Stimulated activated CD4-positive, alpha-beta T cell treated with anti-CD3 and anti-CD28 coated beads, Interleukin-1b, Interleukin-23, amount 100 ng/mL, for 1 hour (primary cell): Measurements from ENCODE around the gene ESR1.

ENCODE experiments used
- DNase-seq, 2 donors: peaks; one replicate each; pipeline ENCODE4 v3.0.0-alpha.2; 2020; ENCODE audit warnings: low read depth in 2 of 2

The ESR1 gene

DNA sequence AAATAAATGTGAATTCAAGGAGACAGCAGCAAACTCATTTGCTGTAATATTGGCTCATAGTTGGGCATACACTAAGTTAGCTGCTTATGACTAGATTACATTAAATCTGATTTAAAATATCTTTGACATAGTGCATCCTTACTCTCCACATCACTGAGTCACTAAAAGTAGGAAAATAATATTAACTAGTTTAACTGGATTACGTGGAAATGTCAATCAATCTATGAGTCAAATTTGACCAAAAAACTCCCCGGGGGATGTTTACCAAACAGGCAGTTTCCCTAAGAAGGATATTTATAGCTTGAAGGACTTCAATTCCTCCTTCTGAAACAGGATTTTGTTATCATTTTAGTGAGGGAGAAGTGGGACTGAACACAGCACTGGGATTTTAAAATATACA is 366.5 kb downstream of the ESR1 start:
- DNase-seq: no peak

DNA sequence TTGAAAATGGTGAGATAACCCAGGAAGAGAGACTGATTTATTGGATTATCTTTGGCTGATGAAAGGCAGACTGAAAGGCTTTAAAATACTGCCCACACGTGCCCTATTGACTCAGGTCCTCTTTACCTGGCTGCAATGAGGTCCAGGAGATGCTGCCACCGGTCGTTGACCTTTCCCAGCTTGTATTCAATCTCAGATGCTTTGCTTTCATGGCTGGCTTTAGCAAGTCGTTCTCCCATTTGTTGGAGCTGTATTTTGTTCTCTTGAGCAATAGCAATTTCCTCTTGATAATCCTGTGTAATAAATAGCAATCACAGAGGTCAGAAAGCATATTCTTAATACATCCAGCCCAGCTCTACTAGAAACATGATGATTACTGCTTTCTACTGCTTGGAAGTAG is 368.8 kb downstream of the ESR1 start:
- DNase-seq: no peak
